ENCODE results near the gene C15orf39. TPM values are rescaled to one million over a fixed set of nuclear protein-coding genes. Genes with fewer than 3 reads are reported as not detected.

The C15orf39 gene
- total and polyA plus RNA-seq, 2 experiments from 2014 or later: 13.4 to 54.1 TPM

- TF ChIP-seq ZNF462 (CRISPR knock-in tag; IDR thresholded peaks at IDR 0.05): no peak
Observed at GRCh38 chr15:75177360-75178071, 24.2 kb upstream of the C15orf39 start (continued).

- Histone ChIP-seq H3K4me2 (peak overlapping the region; percentile 87), H2AFZ (peak overlapping the region; percentile 96; the same call in 1 of the 2 replicates), H3K79me2 (replicated peaks; ENCODE audit: insufficient read depth) (no peaks in the 10 kb centered on the region), H3K4me1 (ENCODE audit: insufficient read depth) (peaks cover 42% of the 10 kb centered on the region), H3F3A (replicated peaks; ENCODE audit: low read depth) (0 out of 2 replicates have a peak, but pooled peaks cover 11% of the 10 kb centered on the region), H3K36me3 (ENCODE audit: insufficient read depth) (no peaks in the 10 kb centered on the region), H3K27me3 (ENCODE audit: insufficient read depth) (peaks cover 14% of the 10 kb centered on the region), H3K27ac (ENCODE audit: low read depth) (peak overlapping the region; percentile 55; the same call in 1 of the 2 replicates), H4K20me1 (replicated peaks; ENCODE audit: insufficient read depth) (no peaks in the 10 kb centered on the region), H3K9me2 (ENCODE audit: insufficient read depth) (no peaks in the 10 kb centered on the region), H3K4me3 (peak overlapping the region; percentile 61)
- Mint-ChIP-seq H3K4me1 (peaks cover 36% of the 10 kb centered on the region), H3K27me3 (ENCODE audit: insufficient read depth, low read depth, poor library complexity) (peaks cover 27% of the 10 kb centered on the region), H3K9me3 (no peaks in the 10 kb centered on the region), H3K27ac (no peak overlapping the region), H3K4me3 (peak overlapping the region; percentile 73), H3K36me3 (ENCODE audit: low read depth) (no peaks in the 10 kb centered on the region)
- ATAC-seq (peak; percentile 71), DNase-seq (ENCODE audit: low spot score) (peak; percentile 71)
- no peak for TF ChIP-seq EZH2phosphoT487 (IDR thresholded peaks at IDR 0.05; ENCODE audit: unreplicated experiment)
- TF ChIP-seq POLR2AphosphoS5 (IDR thresholded peaks at IDR 0.05; ENCODE audit: low read depth): peak; percentile 61
Observed at GRCh38 chr15:75178171-75178937, 23.3 kb upstream of the C15orf39 start.

Measured in GM23338 (cell line).